Smooth muscle cell (in vitro differentiated cells): ENCODE results near the gene TYW1B. TPM values are rescaled to one million over a fixed set of nuclear protein-coding genes. Genes with fewer than 3 reads are reported as not detected.
"Not testable (repeated sequence)": the region's sequence is repeated elsewhere in the genome, so short reads cannot be mapped to it uniquely, and the experiment has no call there.

Source experiments
- DNase-seq: peaks from one replicate; lab custom pipeline; 2025; ENCODE audit not compliant: unreplicated experiment; lab: John Stamatoyannopoulos, UW
- H2AFZ ChIP-seq: fragments of 200-600 bp; sonication (generic); 2 replicates; pipeline ENCODE4 v1.6.0; 2016; ENCODE audit warnings: antibody characterized with exemption, low read depth, mild to moderate bottlenecking
- H3F3A ChIP-seq: fragments of 200-600 bp; sonication (generic); 2 replicates; pipeline ENCODE4 v1.6.0; 2017; ENCODE audit warnings: antibody characterized with exemption, low read depth
- H3K27ac ChIP-seq: fragments of 200-600 bp; sonication (generic); 2 replicates; pipeline ENCODE4 v1.5.1; 2016; ENCODE audit warnings: low read depth, mild to moderate bottlenecking
- H3K27me3 ChIP-seq: fragments of 200-600 bp; sonication (generic); 2 replicates; pipeline ENCODE4 v1.6.1; 2016; ENCODE audit warnings: low read depth, mild to moderate bottlenecking
- H3K36me3 ChIP-seq: fragments of 200-600 bp; sonication (generic); 2 replicates; pipeline ENCODE4 v1.5.1; 2016; ENCODE audit warnings: low read depth
- H3K4me1 ChIP-seq: fragments of 200-600 bp; sonication (generic); 2 replicates; pipeline ENCODE4 v1.5.1; 2016; ENCODE audit warnings: low read depth
- H3K4me2 ChIP-seq: fragments of 200-600 bp; sonication (generic); 2 replicates; pipeline ENCODE4 v1.6.0; 2016; ENCODE audit warnings: mild to moderate bottlenecking
- H3K4me3 ChIP-seq: fragments of 200-600 bp; sonication (generic); 2 replicates; pipeline ENCODE4 v1.5.1; 2016; ENCODE audit warnings: mild to moderate bottlenecking
- H3K79me2 ChIP-seq: fragments of 200-600 bp; sonication (generic); 2 replicates; pipeline ENCODE4 v1.6.0; 2016; ENCODE audit warnings: low read depth, mild to moderate bottlenecking
- H3K9ac ChIP-seq: fragments of 200-600 bp; sonication (generic); 2 replicates; pipeline ENCODE4 v1.6.0; 2016; ENCODE audit warnings: low read depth
- H3K9me3 ChIP-seq: fragments of 200-600 bp; sonication (generic); replicated peaks from 2 replicates; pipeline ENCODE4 v1.5.1; 2016; ENCODE audit warnings: low read depth
- H4K20me1 ChIP-seq: fragments of 200-600 bp; sonication (generic); 2 replicates; pipeline ENCODE4 v1.6.0; 2016; ENCODE audit warnings: low read depth
- CTCF ChIP-seq: fragments of 200-600 bp; sonication (generic); IDR thresholded peaks from 2 replicates; pipeline ENCODE4 v1.5.1; 2017; ENCODE audit warnings: borderline replicate concordance, mild to moderate bottlenecking, antibody characterized with exemption; ENCODE audit not compliant: insufficient read depth, poor library complexity, severe bottlenecking
- WGBS: methylation state at CpG from one replicate; pipeline ENCODE4 v1.1.7; 2016; ENCODE audit warnings: low lambda C conversion rate; 5-methylcytosine and 5-hydroxymethylcytosine counted together
- polyA plus RNA-seq: library from polyadenylated mRNA; unstranded; fragments of >200 nt; fragmentation: Nextera tagmentation; extraction: Ambion mirVana; gene quantifications from 2 replicates; pipeline ENCODE4 v1.2.1, GENCODE V29; 2016
- total RNA-seq: library from RNA; depleted of rRNA; stranded (reverse); fragments of >200 nt; gene quantifications from 2 replicates; pipeline ENCODE4 v1.2.3, GENCODE V29; 2014

Gene TYW1B
- total and polyA plus RNA-seq, 2 experiments from 2014 or later, result 0.40 to 0.75 TPM

- H3K9me3 ChIP-seq, result no peaks in the 10 kb centered on the region
- no peaks in the 10 kb centered on the region for H4K20me1 ChIP-seq
- DNase-seq, result no peak
- no peak overlapping the region for H3K4me2 ChIP-seq
- H2AFZ ChIP-seq, result no peak overlapping the region
- H3K4me3 ChIP-seq, result no peak overlapping the region
- H3K79me2 ChIP-seq, result no peaks in the 10 kb centered on the region
- H3F3A ChIP-seq, result no peaks in the 10 kb centered on the region
- H3K27me3 ChIP-seq, result no peaks in the 10 kb centered on the region
- no peak overlapping the region for H3K27ac ChIP-seq
- no peaks in the 10 kb centered on the region for H3K4me1 ChIP-seq
- H3K9ac ChIP-seq, result no peak overlapping the region
- H3K36me3 ChIP-seq, result no peaks in the 10 kb centered on the region
- 95% methylated on average over 6 of the region's 6 CpGs for WGBS
- TF ChIP-seq CTCF, result no peak
Observed at GRCh38 chr7:72781631-72782030, 46.4 kb downstream of the TYW1B start.

- 84% methylated on average over 8 of the region's 8 CpGs for WGBS
- no peak overlapping the region for H2AFZ ChIP-seq
- no peaks in the 10 kb centered on the region for H3K9me3 ChIP-seq
- no peaks in the 10 kb centered on the region for H3K36me3 ChIP-seq
- H3K27ac ChIP-seq, result no peak overlapping the region
- H3K27me3 ChIP-seq, result no peaks in the 10 kb centered on the region
- H3K79me2 ChIP-seq, result no peaks in the 10 kb centered on the region
- no peak for DNase-seq
- H3K4me3 ChIP-seq, result no peak overlapping the region
- no peak overlapping the region for H3K9ac ChIP-seq
- no peaks in the 10 kb centered on the region for H4K20me1 ChIP-seq
- H3F3A ChIP-seq, result no peaks in the 10 kb centered on the region
- H3K4me1 ChIP-seq, result no peaks in the 10 kb centered on the region
- no peak for TF ChIP-seq CTCF
- no peak overlapping the region for H3K4me2 ChIP-seq
Observed at GRCh38 chr7:72781161-72781560, 46.8 kb downstream of the TYW1B start.

- H3K4me3 ChIP-seq, H3K4me2 ChIP-seq, H3K9me3 ChIP-seq, DNase-seq, H3K4me1 ChIP-seq, H3K27me3 ChIP-seq, H3K79me2 ChIP-seq, H4K20me1 ChIP-seq, H3F3A ChIP-seq, H3K9ac ChIP-seq, H2AFZ ChIP-seq, H3K36me3 ChIP-seq, H3K27ac ChIP-seq: not testable (repeated sequence)
- 93% methylated on average over 5 of the region's 5 CpGs for WGBS
Observed at GRCh38 chr7:72780289-72780894, 47.6 kb downstream of the TYW1B start.

GRCh38 chr7:72777167-72777566, 50.8 kb downstream of the TYW1B start:
- not testable (repeated sequence) for H2AFZ ChIP-seq, H3K79me2 ChIP-seq, DNase-seq, H3K9ac ChIP-seq, H3K4me3 ChIP-seq, H3K36me3 ChIP-seq, H3K27ac ChIP-seq, H4K20me1 ChIP-seq, H3K4me2 ChIP-seq, H3K4me1 ChIP-seq, H3K9me3 ChIP-seq, H3F3A ChIP-seq, H3K27me3 ChIP-seq
- WGBS, result 92% methylated on average over 2 of the region's 2 CpGs

GRCh38 chr7:72772627-72773026, 55.4 kb downstream of the TYW1B start:
- 78% methylated on average over 2 of the region's 2 CpGs for WGBS
- DNase-seq, H3K36me3 ChIP-seq, H3K4me1 ChIP-seq, H3K79me2 ChIP-seq, H3K9me3 ChIP-seq, H3K27ac ChIP-seq, H3F3A ChIP-seq, H2AFZ ChIP-seq, H4K20me1 ChIP-seq, H3K27me3 ChIP-seq, H3K4me3 ChIP-seq, H3K9ac ChIP-seq, H3K4me2 ChIP-seq: not testable (repeated sequence)

GRCh38 chr7:72766994-72767393, 61.0 kb downstream of the TYW1B start:
- not testable (repeated sequence) for H3K4me2 ChIP-seq, H3K9me3 ChIP-seq, H3F3A ChIP-seq, H3K27me3 ChIP-seq, DNase-seq, H3K9ac ChIP-seq, H3K4me1 ChIP-seq, H3K36me3 ChIP-seq, H3K27ac ChIP-seq, H2AFZ ChIP-seq, H3K79me2 ChIP-seq, H3K4me3 ChIP-seq, H4K20me1 ChIP-seq
- 95% methylated on average over 5 of the region's 5 CpGs for WGBS
